ENCODE data around the gene KIF25.
"Not testable (repeated sequence)": the region's sequence is repeated elsewhere in the genome, so short reads cannot be mapped to it uniquely, and the experiment has no call there.

KIF25 gene

GRCh38 chr6:168075216-168075615 is 77.7 kb downstream of the KIF25 start:
- DNase-seq (ENCODE audit: low read depth) = no peak
- TF ChIP-seq, protein P1, sequence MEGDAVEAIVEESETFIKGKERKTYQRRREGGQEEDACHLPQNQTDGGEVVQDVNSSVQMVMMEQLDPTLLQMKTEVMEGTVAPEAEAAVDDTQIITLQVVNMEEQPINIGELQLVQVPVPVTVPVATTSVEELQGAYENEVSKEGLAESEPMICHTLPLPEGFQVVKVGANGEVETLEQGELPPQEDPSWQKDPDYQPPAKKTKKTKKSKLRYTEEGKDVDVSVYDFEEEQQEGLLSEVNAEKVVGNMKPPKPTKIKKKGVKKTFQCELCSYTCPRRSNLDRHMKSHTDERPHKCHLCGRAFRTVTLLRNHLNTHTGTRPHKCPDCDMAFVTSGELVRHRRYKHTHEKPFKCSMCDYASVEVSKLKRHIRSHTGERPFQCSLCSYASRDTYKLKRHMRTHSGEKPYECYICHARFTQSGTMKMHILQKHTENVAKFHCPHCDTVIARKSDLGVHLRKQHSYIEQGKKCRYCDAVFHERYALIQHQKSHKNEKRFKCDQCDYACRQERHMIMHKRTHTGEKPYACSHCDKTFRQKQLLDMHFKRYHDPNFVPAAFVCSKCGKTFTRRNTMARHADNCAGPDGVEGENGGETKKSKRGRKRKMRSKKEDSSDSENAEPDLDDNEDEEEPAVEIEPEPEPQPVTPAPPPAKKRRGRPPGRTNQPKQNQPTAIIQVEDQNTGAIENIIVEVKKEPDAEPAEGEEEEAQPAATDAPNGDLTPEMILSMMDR (conservative IDR thresholded peaks at IDR 0.05; ENCODE audit: low read depth, low read length) = no peak
- no peak overlapping the region for H3K4me3 ChIP-seq (ENCODE audit: low read depth, low read length)

DNA sequence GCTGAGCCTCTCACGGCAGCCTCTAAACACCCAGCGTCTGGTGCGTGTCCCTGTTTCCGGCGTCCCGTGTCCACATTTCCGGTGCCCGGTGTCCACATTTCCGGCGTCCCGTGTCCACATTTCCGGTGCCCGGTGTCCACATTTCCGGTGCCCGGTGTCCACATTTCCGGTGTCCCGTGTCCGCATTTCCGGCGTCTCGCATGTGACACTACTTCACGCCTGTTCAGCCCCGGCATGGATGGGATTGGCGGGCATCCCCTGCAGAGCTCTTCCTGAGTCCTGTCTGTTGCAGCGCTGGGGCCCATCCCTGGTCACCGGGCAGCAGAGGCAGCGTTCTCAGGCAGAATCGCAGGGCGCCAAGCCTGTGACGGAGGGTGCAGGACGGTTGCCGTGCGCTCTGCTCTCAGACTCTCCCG is 78.3 kb downstream of the KIF25 start:
- H3K4me3 ChIP-seq (ENCODE audit: low read depth, low read length) = no peak overlapping the region
- DNase-seq (ENCODE audit: low read depth) = no peak
- TF ChIP-seq, protein P1 (conservative IDR thresholded peaks at IDR 0.05; ENCODE audit: low read depth, low read length) = no peak

DNA sequence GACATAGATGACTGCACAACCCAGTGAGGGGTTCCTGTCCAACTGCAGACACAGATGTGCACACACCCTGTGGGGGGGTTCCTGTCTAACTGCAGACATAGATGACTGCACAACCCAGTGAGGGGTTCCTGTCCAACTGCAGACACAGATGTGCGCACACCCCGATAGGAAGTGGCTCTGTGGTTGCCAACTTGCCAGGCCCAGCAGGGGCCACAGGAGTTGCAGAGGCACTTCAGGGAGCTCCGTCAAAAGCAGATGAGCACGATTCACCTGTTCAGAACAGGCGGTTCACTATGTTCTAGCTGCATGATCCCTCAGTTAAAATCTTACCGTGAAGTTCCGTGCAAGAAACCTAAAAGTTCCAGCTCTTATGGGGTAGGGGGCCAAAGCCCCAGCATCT is 79.9 kb downstream of the KIF25 start:
- DNase-seq (ENCODE audit: low read depth); H3K4me3 ChIP-seq (ENCODE audit: low read depth, low read length): not testable (repeated sequence)

- DNase-seq (ENCODE audit: low read depth) = no peak
- H3K4me3 ChIP-seq (ENCODE audit: low read depth, low read length) = no peak overlapping the region
- TF ChIP-seq, protein P1 (conservative IDR thresholded peaks at IDR 0.05; ENCODE audit: low read depth, low read length) = no peak
Measured at GRCh38 chr6:168078175-168078942, 80.9 kb downstream of the KIF25 start.

- DNase-seq (ENCODE audit: low read depth) = no peak
- TF ChIP-seq, protein P1 (conservative IDR thresholded peaks at IDR 0.05; ENCODE audit: low read depth, low read length) = no peak
- no peak within 1 kb of the TSS for H3K4me3 ChIP-seq (ENCODE audit: low read depth, low read length)
Measured at GRCh38 chr6:168078943-168079405, 81.5 kb downstream of the KIF25 start, which contains the start of gene FRMD1. FRMD1 (minus strand) TSS chr6:168079212; CDS start chr6:168079094, 118 bp downstream.

DNA sequence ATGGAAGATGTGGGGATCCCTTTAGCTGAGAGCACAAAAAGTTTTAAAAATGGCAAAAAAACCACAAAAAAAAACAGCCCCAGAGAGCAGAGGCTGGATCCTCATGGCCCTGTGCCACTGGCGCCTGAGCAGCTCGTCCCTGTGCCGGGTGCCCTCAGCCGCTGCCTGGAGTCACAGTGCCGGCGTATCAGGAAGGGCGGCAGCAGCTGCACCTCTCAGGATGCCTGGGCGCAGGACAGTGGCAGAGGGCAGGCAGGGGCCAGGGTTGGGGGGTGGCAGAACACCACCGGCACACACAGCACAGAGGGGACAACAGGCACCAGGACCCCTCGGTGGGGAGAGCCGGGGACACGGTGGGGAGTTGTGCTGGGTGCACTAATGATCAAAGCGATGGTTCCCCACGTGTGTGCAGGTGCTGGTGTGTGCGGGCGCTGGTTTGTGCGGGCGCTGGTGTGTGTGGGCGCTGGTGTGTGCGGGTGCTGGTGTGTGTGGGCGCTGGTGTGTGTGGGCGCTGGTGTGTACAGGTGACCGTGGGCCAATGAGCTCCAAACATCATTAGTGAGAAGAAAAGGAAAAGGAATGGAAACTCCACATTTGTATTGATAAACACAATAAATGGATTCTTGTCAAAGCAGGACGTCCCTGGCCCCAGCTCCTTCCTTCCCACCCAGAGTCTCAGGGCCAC is 83.1 kb downstream of the KIF25 start:
- TF ChIP-seq, protein P1 (conservative IDR thresholded peaks at IDR 0.05; ENCODE audit: low read depth, low read length) = no peak
- DNase-seq (ENCODE audit: low read depth) = no peak
- no peak overlapping the region for H3K4me3 ChIP-seq (ENCODE audit: low read depth, low read length)

DNA sequence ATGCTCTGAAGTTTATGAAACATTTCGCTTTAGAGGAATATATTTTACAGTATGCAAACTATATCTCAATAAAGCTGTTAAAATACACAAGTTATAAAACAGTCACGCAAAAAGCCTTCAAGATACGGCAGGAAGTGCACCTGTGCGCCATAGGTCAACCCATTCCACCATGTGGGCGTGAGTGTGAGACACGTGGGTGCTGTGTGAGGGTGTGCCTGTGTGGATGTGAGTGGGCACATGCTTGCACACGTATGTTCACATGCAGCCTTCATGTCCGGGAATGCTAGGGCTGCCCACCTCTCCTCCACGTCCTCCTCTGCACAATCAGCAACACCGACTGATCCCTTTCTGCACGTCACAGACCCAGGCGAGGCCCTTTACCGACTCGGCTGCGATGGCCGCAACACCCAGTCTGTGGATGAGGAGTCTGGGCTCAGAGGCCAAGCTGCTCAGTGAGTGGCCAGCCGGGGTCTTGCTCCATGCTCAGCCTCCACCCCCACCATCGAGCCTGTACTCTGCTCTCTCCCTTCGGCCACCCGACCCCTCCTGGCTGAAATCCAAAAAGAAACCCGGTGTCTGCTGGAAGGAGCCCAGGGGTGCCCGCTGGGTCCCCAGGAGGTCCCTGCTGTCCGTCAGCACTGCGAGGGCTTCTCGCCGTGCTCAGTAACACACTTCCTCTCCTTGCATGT is 84.5 kb downstream of the KIF25 start:
- no peak for DNase-seq (ENCODE audit: low read depth)
- TF ChIP-seq, protein P1 (conservative IDR thresholded peaks at IDR 0.05; ENCODE audit: low read depth, low read length) = no peak
- H3K4me3 ChIP-seq (ENCODE audit: low read depth, low read length) = no peak overlapping the region
